Liver (tissue), 9 donors: ENCODE results near the gene GLMN. TPM values are rescaled to one million over a fixed set of nuclear protein-coding genes. Genes with fewer than 3 reads are reported as not detected.

Source experiments
- DNase-seq: peaks from one replicate; pipeline ENCODE4 v3.0.0-alpha.2; 2017; ENCODE audit warnings: low spot score
- H3K27ac ChIP-seq, 2 donors: one replicate each; pipeline ENCODE4 v1.7.0; 2013; ENCODE audit warnings: inconsistent platforms in 2 of 2, low read length in 2 of 2, control low read depth in 1 of 2, low read depth in 1 of 2, mild to moderate bottlenecking in 1 of 2
- H3K27me3 ChIP-seq, 4 donors: one replicate each; pipeline versions ENCODE4 v1.6.1 to v1.7.0; 2013; ENCODE audit warnings: low read length in 3 of 4, inconsistent platforms in 1 of 4, mild to moderate bottlenecking in 1 of 4, moderate library complexity in 1 of 4; ENCODE audit not compliant: control insufficient read depth in 4 of 4, insufficient read depth in 4 of 4
- H3K36me3 ChIP-seq, 4 donors: one replicate each; pipeline versions ENCODE4 v1.6.1 to v1.7.0; 2013; ENCODE audit warnings: low read length in 3 of 4, mild to moderate bottlenecking in 3 of 4, low read depth in 1 of 4, moderate library complexity in 1 of 4; ENCODE audit not compliant: control insufficient read depth in 4 of 4, insufficient read depth in 3 of 4
- H3K4me1 ChIP-seq, 4 donors: one replicate each; pipeline versions ENCODE4 v1.6.1 to v1.7.0; 2013; ENCODE audit warnings: low read length in 3 of 4, mild to moderate bottlenecking in 3 of 4, moderate library complexity in 1 of 4; ENCODE audit not compliant: control insufficient read depth in 4 of 4, insufficient read depth in 4 of 4
- H3K4me3 ChIP-seq, 3 donors: one replicate each; pipeline versions ENCODE4 v1.6.1 to v1.7.0; 2013; ENCODE audit warnings: low read length in 3 of 3, control low read depth in 1 of 3, low read depth in 1 of 3, mild to moderate bottlenecking in 1 of 3
- H3K9ac ChIP-seq, 2 donors: one replicate each; pipeline ENCODE4 v1.7.0; 2013; ENCODE audit warnings: low read length in 2 of 2, mild to moderate bottlenecking in 2 of 2, moderate library complexity in 2 of 2, control low read depth in 1 of 2, low read depth in 1 of 2
- H3K9me3 ChIP-seq, 4 donors: one replicate each; pipeline versions ENCODE4 v1.6.1 to v1.7.0; 2013; ENCODE audit warnings: low read length in 3 of 4; ENCODE audit not compliant: control insufficient read depth in 4 of 4
- ATF3 ChIP-seq: IDR thresholded peaks from 2 replicates; pipeline ENCODE4 v1.6.1; 2016; ENCODE audit warnings: antibody characterized with exemption
- CTCF ChIP-seq: fragments of 150-350 bp; IDR thresholded peaks from 2 replicates; pipeline ENCODE4 v1.5.1; 2017; ENCODE audit warnings: improper control_type of control experiment, low read depth, low read length; ENCODE audit not compliant: missing input control
- EGR1 ChIP-seq, 2 donors: IDR thresholded peaks; 2 replicates each; pipeline ENCODE4 v1.6.1; 2016 to 2018; ENCODE audit warnings: antibody characterized with exemption in 2 of 2, low read depth in 2 of 2
- FOXA2 ChIP-seq: IDR thresholded peaks from 2 replicates; pipeline ENCODE4 v1.6.1; 2016; ENCODE audit warnings: antibody characterized with exemption
- JUND ChIP-seq, 2 donors: IDR thresholded peaks; 2 replicates each; pipeline ENCODE4 v1.6.1; 2016; ENCODE audit warnings: antibody characterized with exemption in 2 of 2
- MAX ChIP-seq: IDR thresholded peaks from 2 replicates; pipeline ENCODE4 v1.6.1; 2016; ENCODE audit warnings: antibody characterized with exemption
- NR2F2 ChIP-seq: IDR thresholded peaks from 2 replicates; pipeline ENCODE4 v1.6.1; 2016; ENCODE audit warnings: antibody characterized with exemption
- REST ChIP-seq: IDR thresholded peaks from 2 replicates; pipeline ENCODE4 v1.6.1; 2016; ENCODE audit warnings: antibody characterized with exemption, mild to moderate bottlenecking
- YY1 ChIP-seq: IDR thresholded peaks from 2 replicates; pipeline ENCODE4 v1.6.1; 2016; ENCODE audit warnings: antibody characterized with exemption, mild to moderate bottlenecking
- polyA plus RNA-seq, 2 donors: library from polyadenylated mRNA; stranded (reverse) in 1 of 2; unstranded in 1 of 2; fragments of 200-250 nt in 1 of 2; fragments of >200 nt in 1 of 2; fragmentation: Nextera tagmentation in 1 of 2; extraction: Ambion mirVana in 1 of 2; gene quantifications; one replicate each; pipeline versions ENCODE4 v1.2.1 to v1.2.3, GENCODE V29; 2013 to 2015
- total RNA-seq, 2 donors: library from RNA; depleted of rRNA; stranded (reverse); fragments of >200 nt; gene quantifications; one replicate each; pipeline ENCODE4 v1.2.3, GENCODE V29; 2014
- donor health status: healthy.
- donor health status: healthy.
- donor health status: healthy.
- donor health status: healthy.
- donor health status: healthy.

The GLMN gene
- total and polyA plus RNA-seq, 4 donors: 1.1 to 3.7 (median 3.2) TPM

- TF ChIP-seq CTCF (no peak), MAX (no peak), JUND (IDR thresholded peaks at IDR 0.05) (no peak), ATF3 (no peak), EGR1 (IDR thresholded peaks at IDR 0.05; ENCODE audit: low read depth in 2 of 2) (no peak), FOXA2 (no peak), YY1 (no peak)
Measured at GRCh38 chr1:92326681-92327080, 27.9 kb upstream of the GLMN start (continued).

- Histone ChIP-seq H3K27me3 (no peaks in the 10 kb centered on the region), H3K36me3 (peaks cover 6 to 20% (median 16%) of the 10 kb centered on the region in 4 donors), H3K4me1 (no peaks in the 10 kb centered on the region), H3K4me3 (no peak overlapping the region), H3K9me3 (peaks cover 4 to 12% (median 4%) of the 10 kb centered on the region in 4 donors), H3K27ac (no peak overlapping the region), H3K9ac (no peak overlapping the region)
- DNase-seq: no peak
- TF ChIP-seq CTCF: no peak
- TF ChIP-seq JUND (IDR thresholded peaks at IDR 0.05): no peak
- no peak for TF ChIP-seq NR2F2
- TF ChIP-seq REST: no peak
- no peak for TF ChIP-seq MAX
- TF ChIP-seq YY1: no peak
- TF ChIP-seq ATF3: no peak
Measured at GRCh38 chr1:92324784-92325183, 26.0 kb upstream of the GLMN start.
